Neuronal stem cell (in vitro differentiated cells): ENCODE measurements around the gene MMS19.

ENCODE experiments used
- DNase-seq: peaks from one replicate; pipeline ENCODE4 v3.0.0-alpha.2; 2013; ENCODE audit warnings: low spot score
- H2AFZ ChIP-seq: one replicate; pipeline ENCODE4 v1.6.1; 2013; ENCODE audit warnings: mild to moderate bottlenecking, low read length, inconsistent platforms
- H2AK5ac ChIP-seq: 2 replicates; pipeline ENCODE4 v1.6.1; 2013; ENCODE audit warnings: low read depth, mild to moderate bottlenecking, inconsistent platforms, low read length, moderate library complexity, mixed read lengths
- H2BK120ac ChIP-seq: 2 replicates; pipeline ENCODE4 v1.6.1; 2013; ENCODE audit warnings: low read depth, mild to moderate bottlenecking, inconsistent platforms, low read length, moderate library complexity, mixed read lengths
- H2BK12ac ChIP-seq: one replicate; pipeline ENCODE4 v1.6.1; 2013; ENCODE audit warnings: low read length, inconsistent platforms
- H2BK15ac ChIP-seq: 2 replicates; pipeline ENCODE4 v1.6.1; 2013; ENCODE audit warnings: mild to moderate bottlenecking, low read length, inconsistent platforms, mixed read lengths
- H2BK5ac ChIP-seq: one replicate; pipeline ENCODE4 v1.6.1; 2013; ENCODE audit warnings: inconsistent platforms, mild to moderate bottlenecking, low read length, moderate library complexity
- H3K14ac ChIP-seq: one replicate; pipeline ENCODE4 v1.6.1; 2013; ENCODE audit warnings: low read length, inconsistent platforms
- H3K18ac ChIP-seq: 2 replicates; pipeline ENCODE4 v1.6.1; 2013; ENCODE audit warnings: low read length, inconsistent platforms
- H3K23ac ChIP-seq: 2 replicates; pipeline ENCODE4 v1.6.1; 2013; ENCODE audit warnings: low read depth, mild to moderate bottlenecking, mixed read lengths, low read length, inconsistent platforms; ENCODE audit not compliant: poor library complexity
- H3K27ac ChIP-seq: replicated peaks from 3 replicates; pipeline ENCODE4 v1.5.1; 2013; ENCODE audit warnings: low read length, inconsistent platforms
- H3K27me3 ChIP-seq, 3 experiments: 2 replicates each; pipeline ENCODE4 v1.6.1; 2013; ENCODE audit warnings: low read length in 3 of 3, mild to moderate bottlenecking in 2 of 3, inconsistent platforms in 1 of 3, low read depth in 1 of 3, mixed read lengths in 1 of 3, moderate library complexity in 1 of 3; ENCODE audit not compliant: control insufficient read depth in 3 of 3, insufficient read depth in 3 of 3
- H3K36me3 ChIP-seq, 2 donors: replicated peaks in 1 of 2; 2 replicates each; pipeline ENCODE4 v1.6.1; 2013; ENCODE audit warnings: low read length in 2 of 2; ENCODE audit not compliant: control insufficient read depth in 2 of 2, insufficient read depth in 2 of 2
- H3K4ac ChIP-seq: 2 replicates; pipeline ENCODE4 v1.6.1; 2013; ENCODE audit warnings: inconsistent platforms, mild to moderate bottlenecking, low read length, moderate library complexity
- H3K4me1 ChIP-seq, 2 donors: 1 replicate in 1 of 2; 2 replicates in 1 of 2; pipeline ENCODE4 v1.6.1; 2013; ENCODE audit warnings: low read length in 2 of 2, low read depth in 1 of 2; ENCODE audit not compliant: control insufficient read depth in 2 of 2, insufficient read depth in 1 of 2
- H3K4me2 ChIP-seq: one replicate; pipeline ENCODE4 v1.6.1; 2013; ENCODE audit warnings: mild to moderate bottlenecking, low read length, inconsistent platforms; ENCODE audit not compliant: insufficient read depth, poor library complexity, severe bottlenecking
- H3K4me3 ChIP-seq, 2 donors: 2 replicates each; pipeline ENCODE4 v1.5.1; 2013; ENCODE audit warnings: low read length in 2 of 2, mild to moderate bottlenecking in 2 of 2, inconsistent platforms in 1 of 2, moderate library complexity in 1 of 2
- H3K79me1 ChIP-seq: one replicate; pipeline ENCODE4 v1.6.1; 2013; ENCODE audit warnings: low read depth, mild to moderate bottlenecking, inconsistent platforms, low read length, moderate library complexity
- H3K9ac ChIP-seq: one replicate; pipeline ENCODE4 v1.6.1; 2013; ENCODE audit warnings: mild to moderate bottlenecking, low read depth, low read length, inconsistent platforms; ENCODE audit not compliant: poor library complexity
- H3K9me3 ChIP-seq, 2 donors: replicated peaks in 1 of 2; 2 replicates each; pipeline versions ENCODE3 to v1.6.1; 2013; ENCODE audit warnings: low read length in 2 of 2, mild to moderate bottlenecking in 2 of 2, inconsistent platforms in 1 of 2, low read depth in 1 of 2, mixed read lengths in 1 of 2, moderate library complexity in 1 of 2; ENCODE audit not compliant: control insufficient read depth in 2 of 2, insufficient read depth in 1 of 2
- H4K8ac ChIP-seq: one replicate; pipeline ENCODE4 v1.6.1; 2013; ENCODE audit warnings: low read depth, mild to moderate bottlenecking, inconsistent platforms, low read length, moderate library complexity
- H4K91ac ChIP-seq: one replicate; pipeline ENCODE4 v1.6.1; 2013; ENCODE audit warnings: low read length, low read depth, mild to moderate bottlenecking, inconsistent platforms; ENCODE audit not compliant: poor library complexity
- WGBS, 2 donors: extraction: QIAGEN DNeasy Blood & Tissue Kit; methylation state at CpG; one replicate each; pipeline ENCODE4 v1.1.7; 2013; ENCODE audit warnings: missing lambda C conversion rate in 2 of 2, mixed read lengths in 1 of 2; ENCODE audit not compliant: insufficient read length in 2 of 2, insufficient replicate concordance in 1 of 2; ENCODE audit errors: extremely low coverage in 2 of 2; 5-methylcytosine and 5-hydroxymethylcytosine counted together

The MMS19 gene

GRCh38 chr10:97505152-97505551, 6.9 kb upstream of the MMS19 start:
- DNase-seq: no peak
- no CpG with 5 or more reads among the region's 1 CpG for WGBS, 2 donors
- no peaks in the 10 kb centered on the region for H3K9me3 ChIP-seq

GRCh38 chr10:97503406-97503805, 5.2 kb upstream of the MMS19 start:
- Histone ChIP-seq H2BK120ac (no peak overlapping the region), H2BK12ac (no peak overlapping the region), H3K9me3 (no peaks in the 10 kb centered on the region), H3K14ac (no peak overlapping the region), H3K79me1 (peaks cover under 1% of the 10 kb centered on the region), H2BK5ac (no peak overlapping the region), H2BK15ac (no peak overlapping the region), H3K4me3 (no peak overlapping the region), H3K4me1 (peaks cover 2% of the 10 kb centered on the region in 2 donors), H3K27ac (no peak overlapping the region), H3K23ac (no peak overlapping the region), H3K9ac (no peak overlapping the region), H3K4ac (no peak overlapping the region), H3K18ac (no peak overlapping the region), H4K8ac (no peak overlapping the region), H3K27me3 (peaks cover 3 to 18% (median 12%) of the 10 kb centered on the region in 3 experiments), H3K36me3 (no peaks in the 10 kb centered on the region), H3K4me2 (no peak overlapping the region), H2AK5ac (no peak overlapping the region), H4K91ac (no peak overlapping the region), H2AFZ (no peak overlapping the region)
- WGBS, 2 donors: no CpG with 5 or more reads among the region's 3 CpGs
- DNase-seq: no peak

More at GRCh38 chr10:97505152-97505551, 6.9 kb upstream of the MMS19 start:
- Histone ChIP-seq H3K23ac (no peak overlapping the region), H3K9ac (no peak overlapping the region), H2AFZ (no peak overlapping the region), H3K79me1 (peaks cover 2% of the 10 kb centered on the region), H3K36me3 (no peaks in the 10 kb centered on the region), H3K4me3 (no peak overlapping the region), H2BK15ac (no peak overlapping the region), H3K14ac (no peak overlapping the region), H3K4ac (no peak overlapping the region), H3K27ac (no peak overlapping the region), H3K18ac (no peak overlapping the region), H4K8ac (no peak overlapping the region), H2BK120ac (no peak overlapping the region), H2BK12ac (no peak overlapping the region), H3K4me1 (peaks cover 0 to under 1% of the 10 kb centered on the region in 2 donors), H4K91ac (no peak overlapping the region), H3K4me2 (no peak overlapping the region), H2AK5ac (no peak overlapping the region), H2BK5ac (no peak overlapping the region), H3K27me3 (peaks cover 1 to 10% (median 6%) of the 10 kb centered on the region in 3 experiments)

- H3K14ac ChIP-seq: no peak overlapping the region
- no peak overlapping the region for H3K9ac ChIP-seq
- no peak overlapping the region for H2BK5ac ChIP-seq
- H3K4me1 ChIP-seq: peaks cover 2% of the 10 kb centered on the region in 2 donors
- H3K18ac ChIP-seq: no peak overlapping the region
- no peak overlapping the region for H2BK12ac ChIP-seq
- H4K91ac ChIP-seq: no peak overlapping the region
- no peak for DNase-seq
- no CpG with 5 or more reads among the region's 6 CpGs for WGBS, 2 donors
- no peak overlapping the region for H3K4ac ChIP-seq
- H4K8ac ChIP-seq: no peak overlapping the region
- no peak overlapping the region for H2BK120ac ChIP-seq
- no peak overlapping the region for H3K23ac ChIP-seq
- H2BK15ac ChIP-seq: no peak overlapping the region
- H3K79me1 ChIP-seq: peaks cover under 1% of the 10 kb centered on the region
- H3K27me3 ChIP-seq: peaks cover 3 to 18% (median 12%) of the 10 kb centered on the region in 3 experiments
- H3K27ac ChIP-seq: no peak overlapping the region
- H2AK5ac ChIP-seq: no peak overlapping the region
- H3K36me3 ChIP-seq: no peaks in the 10 kb centered on the region
- H3K4me2 ChIP-seq: no peak overlapping the region
- no peaks in the 10 kb centered on the region for H3K9me3 ChIP-seq
- H2AFZ ChIP-seq: no peak overlapping the region
- no peak overlapping the region for H3K4me3 ChIP-seq
These were observed 4.7 kb upstream of the MMS19 start for GRCh38 chr10:97502916-97503315.

GRCh38 chr10:97500297-97500575, 2.0 kb upstream of the MMS19 start:
- no peak overlapping the region for H2BK120ac ChIP-seq
- no peak overlapping the region for H3K4me3 ChIP-seq
- no peak overlapping the region for H2BK5ac ChIP-seq
- H3K23ac ChIP-seq: no peak overlapping the region
- no peak overlapping the region for H3K4me2 ChIP-seq
- DNase-seq: no peak
- H3K27ac ChIP-seq: no peak overlapping the region
- H4K91ac ChIP-seq: no peak overlapping the region
- H3K79me1 ChIP-seq: peaks cover 7% of the 10 kb centered on the region
- no peak overlapping the region for H3K4ac ChIP-seq
- H3K14ac ChIP-seq: no peak overlapping the region
- no peak overlapping the region for H2BK12ac ChIP-seq
- no peak overlapping the region for H3K9ac ChIP-seq
- H2AFZ ChIP-seq: no peak overlapping the region
- H4K8ac ChIP-seq: no peak overlapping the region
- peaks cover 1 to 10% of the 10 kb centered on the region in 2 donors for H3K36me3 ChIP-seq
- H2BK15ac ChIP-seq: no peak overlapping the region
- H3K27me3 ChIP-seq: peaks cover 3 to 18% (median 12%) of the 10 kb centered on the region in 3 experiments
- peaks cover 4 to 9% of the 10 kb centered on the region in 2 donors for H3K4me1 ChIP-seq
- WGBS, 2 donors: no CpG with 5 or more reads among the region's 2 CpGs
- H3K18ac ChIP-seq: no peak overlapping the region
- H2AK5ac ChIP-seq: no peak overlapping the region
- H3K9me3 ChIP-seq: no peaks in the 10 kb centered on the region
